Stimulated activated CD4-positive, alpha-beta T cell treated with anti-CD3 and anti-CD28 coated beads, Interleukin-15, amount 100 ng/mL, for 24 hours (primary cell): ENCODE measurements around the gene SERPINA5.
"Not testable (repeated sequence)": the region's sequence is repeated elsewhere in the genome, so short reads cannot be mapped to it uniquely, and the experiment has no call there.

Experiments
- DNase-seq: peaks from one replicate; pipeline ENCODE4 v3.0.0-alpha.2; 2020

The SERPINA5 gene

GRCh38 chr14:94608966-94609365, 27.7 kb downstream of the SERPINA5 start:
- not testable (repeated sequence) for DNase-seq

DNA sequence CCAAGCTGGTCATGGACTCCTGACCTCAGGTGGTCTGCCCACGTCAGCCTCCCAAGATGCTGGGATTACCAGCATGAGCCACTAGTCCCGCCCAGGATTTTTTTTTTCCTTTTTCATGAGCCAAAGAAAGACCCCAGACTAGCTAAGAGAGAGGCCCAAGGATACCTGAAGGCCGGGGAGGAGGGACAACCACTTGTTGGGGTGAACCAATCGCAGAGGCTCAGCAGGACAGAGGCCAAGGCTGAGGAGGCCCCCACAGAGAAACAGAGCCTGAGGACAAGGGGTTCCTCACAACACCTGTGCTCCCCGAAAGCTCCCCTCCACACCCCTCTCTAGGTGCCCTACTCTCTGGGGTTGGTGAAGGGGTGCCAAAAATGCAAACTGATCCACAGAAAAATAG, 30.0 kb downstream of the SERPINA5 start:
- DNase-seq: no peak

- no peak for DNase-seq
Observed at GRCh38 chr14:94612174-94612573, 30.9 kb downstream of the SERPINA5 start, which contains the start of gene SERPINA3. Gene SERPINA3 (plus strand): TSS chr14:94612391. CDS start chr14:94614442, 2,051 bp downstream.

DNA sequence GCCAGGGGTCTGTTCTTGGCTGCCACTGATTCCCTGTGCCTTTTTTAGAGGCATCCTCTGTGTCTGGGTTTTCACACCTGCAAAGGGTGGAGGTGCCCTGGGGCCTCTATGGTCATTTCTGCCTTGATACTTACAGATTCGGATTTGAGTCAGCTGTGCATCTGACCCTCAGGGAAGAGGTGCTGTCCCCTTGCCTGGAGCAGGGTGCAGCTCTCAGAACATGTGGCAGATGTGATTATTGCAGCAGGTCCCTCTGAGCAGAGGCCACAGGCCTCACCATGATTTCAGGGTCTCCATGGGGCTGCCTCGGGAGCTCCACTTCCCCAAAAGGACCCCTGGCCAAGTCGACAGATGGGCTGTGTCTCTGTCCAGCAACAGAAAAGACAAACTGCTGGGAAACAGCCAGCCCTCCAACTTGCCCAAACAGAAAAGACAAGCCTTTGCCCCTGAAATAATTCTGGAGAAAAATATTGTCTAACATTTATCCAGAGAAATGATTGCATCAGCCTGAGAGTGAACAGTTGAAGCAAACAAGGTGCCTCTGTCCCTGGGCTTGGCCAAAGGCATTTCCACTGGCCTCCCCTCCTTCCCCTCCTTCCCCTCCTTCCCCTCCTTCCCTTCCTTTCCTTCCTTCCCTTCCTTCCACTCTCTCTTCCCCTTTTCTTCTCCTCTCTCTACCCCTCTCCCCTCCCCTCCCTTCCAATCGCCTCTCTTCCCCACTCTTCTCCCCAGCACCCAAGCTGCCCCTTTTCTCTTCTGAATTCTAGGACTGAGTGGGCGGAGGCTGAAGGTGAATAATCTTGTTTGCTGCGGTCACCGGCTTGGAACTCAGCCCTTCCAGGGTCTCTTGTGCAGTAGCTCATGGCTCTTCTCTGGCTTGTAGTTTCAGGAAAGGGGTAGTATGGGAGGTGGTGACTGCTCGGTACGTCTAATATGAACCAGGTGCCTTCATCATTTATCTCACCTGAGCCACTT, 31.6 kb downstream of the SERPINA5 start:
- DNase-seq: no peak

DNA sequence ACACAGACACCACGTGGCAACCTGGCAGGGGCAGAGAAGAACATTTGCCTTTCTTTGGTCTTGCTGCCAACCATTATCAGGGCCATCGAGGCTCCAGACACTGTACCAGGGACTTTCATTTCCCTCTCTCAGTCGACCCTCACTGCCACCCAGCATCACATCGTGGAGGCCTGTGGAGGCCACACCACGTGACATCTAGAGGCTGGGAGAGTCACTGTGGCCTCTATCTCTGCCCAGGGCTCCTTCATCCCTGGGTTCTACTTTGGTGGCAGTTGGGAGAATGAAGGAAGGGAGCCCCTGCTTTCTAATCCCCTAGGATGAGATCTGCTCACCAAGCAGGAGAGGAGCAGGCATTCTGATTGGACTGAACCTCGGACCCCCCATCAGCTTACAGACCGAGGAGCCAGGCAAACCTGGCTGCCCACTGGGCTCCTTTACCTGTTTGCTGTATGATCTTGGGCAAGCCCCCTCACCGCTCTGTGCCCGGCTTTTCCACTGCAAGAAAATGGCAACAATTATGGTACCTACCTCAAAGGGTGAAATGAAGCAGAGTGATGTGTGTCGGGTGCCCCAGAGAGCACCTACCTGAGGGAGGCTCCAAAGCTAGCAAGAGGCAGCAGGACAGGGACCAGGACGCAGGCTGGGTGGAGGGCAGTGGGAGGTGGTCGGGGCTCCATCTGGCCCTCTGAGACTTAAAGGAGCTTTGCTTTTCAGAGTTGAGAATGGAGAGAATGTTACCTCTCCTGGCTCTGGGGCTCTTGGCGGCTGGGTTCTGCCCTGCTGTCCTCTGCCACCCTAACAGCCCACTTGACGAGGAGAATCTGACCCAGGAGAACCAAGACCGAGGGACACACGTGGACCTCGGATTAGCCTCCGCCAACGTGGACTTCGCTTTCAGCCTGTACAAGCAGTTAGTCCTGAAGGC, 32.8 kb downstream of the SERPINA5 start:
- DNase-seq: no peak

DNA sequence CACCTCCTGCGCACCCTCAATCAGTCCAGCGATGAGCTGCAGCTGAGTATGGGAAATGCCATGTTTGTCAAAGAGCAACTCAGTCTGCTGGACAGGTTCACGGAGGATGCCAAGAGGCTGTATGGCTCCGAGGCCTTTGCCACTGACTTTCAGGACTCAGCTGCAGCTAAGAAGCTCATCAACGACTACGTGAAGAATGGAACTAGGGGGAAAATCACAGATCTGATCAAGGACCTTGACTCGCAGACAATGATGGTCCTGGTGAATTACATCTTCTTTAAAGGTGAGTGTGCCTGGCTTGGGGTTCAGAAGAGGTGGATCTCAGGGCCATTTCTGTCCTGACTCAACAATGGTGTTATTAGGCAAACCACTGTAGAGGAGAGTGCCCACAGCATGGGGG, 33.6 kb downstream of the SERPINA5 start:
- DNase-seq: no peak

DNA sequence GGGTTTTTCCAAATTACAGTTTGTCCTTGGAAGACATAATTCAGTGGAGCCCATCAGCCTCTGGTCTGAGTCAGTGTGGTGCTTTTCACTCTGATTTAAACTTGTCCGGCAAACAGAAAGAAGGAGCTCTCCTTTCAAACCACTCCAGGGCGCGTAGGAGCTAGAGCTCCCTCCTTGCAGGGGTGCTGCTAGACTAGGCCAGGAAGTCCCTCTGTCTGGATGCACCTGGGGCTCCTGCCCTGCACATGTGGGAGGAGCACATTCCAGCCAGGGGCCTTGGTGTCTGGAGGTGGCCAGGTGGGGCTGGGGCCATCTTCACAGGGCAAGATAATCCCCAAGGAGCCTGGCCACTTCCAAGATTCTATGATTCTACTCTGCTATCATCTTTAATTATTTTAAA, 34.0 kb downstream of the SERPINA5 start:
- no peak for DNase-seq

DNA sequence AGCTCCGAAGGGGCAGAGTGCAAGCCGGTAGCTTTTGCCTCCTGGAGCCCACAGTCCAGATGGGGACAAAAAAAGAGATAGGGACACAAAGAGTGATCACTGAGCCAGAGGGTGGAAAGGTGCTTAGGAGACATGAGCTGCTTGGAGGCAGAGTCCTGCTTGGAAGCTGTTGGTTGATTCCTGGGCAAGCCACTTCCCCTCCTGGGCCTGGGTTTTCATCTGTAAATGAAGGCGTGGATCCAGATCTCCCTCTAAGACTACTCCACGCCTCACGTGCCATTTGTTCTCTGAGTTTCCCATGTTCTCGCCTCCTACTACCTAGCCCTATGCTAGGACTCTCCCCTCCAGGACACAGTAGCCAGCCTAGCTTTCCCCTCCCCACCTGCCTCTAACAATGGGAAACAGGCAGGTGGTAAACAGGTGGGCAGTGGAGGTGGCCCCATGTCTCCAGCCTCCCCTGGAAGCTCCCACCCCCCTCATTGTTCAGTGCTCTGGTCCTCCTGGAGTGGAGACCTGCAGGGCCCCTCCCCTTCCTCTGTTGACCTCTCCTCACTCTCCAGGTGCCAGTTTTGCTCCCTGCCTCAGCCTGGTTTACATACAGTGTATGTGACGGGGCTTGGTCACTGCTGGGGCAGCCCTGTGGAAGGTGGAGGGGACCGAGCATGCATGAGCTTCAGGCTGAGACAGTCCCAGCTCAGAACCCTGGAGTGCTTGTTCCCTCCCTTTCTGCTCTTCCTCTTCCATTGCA, 34.8 kb downstream of the SERPINA5 start:
- DNase-seq: no peak

- DNase-seq: no peak
Observed at GRCh38 chr14:94617366-94617941, 36.2 kb downstream of the SERPINA5 start.

DNA sequence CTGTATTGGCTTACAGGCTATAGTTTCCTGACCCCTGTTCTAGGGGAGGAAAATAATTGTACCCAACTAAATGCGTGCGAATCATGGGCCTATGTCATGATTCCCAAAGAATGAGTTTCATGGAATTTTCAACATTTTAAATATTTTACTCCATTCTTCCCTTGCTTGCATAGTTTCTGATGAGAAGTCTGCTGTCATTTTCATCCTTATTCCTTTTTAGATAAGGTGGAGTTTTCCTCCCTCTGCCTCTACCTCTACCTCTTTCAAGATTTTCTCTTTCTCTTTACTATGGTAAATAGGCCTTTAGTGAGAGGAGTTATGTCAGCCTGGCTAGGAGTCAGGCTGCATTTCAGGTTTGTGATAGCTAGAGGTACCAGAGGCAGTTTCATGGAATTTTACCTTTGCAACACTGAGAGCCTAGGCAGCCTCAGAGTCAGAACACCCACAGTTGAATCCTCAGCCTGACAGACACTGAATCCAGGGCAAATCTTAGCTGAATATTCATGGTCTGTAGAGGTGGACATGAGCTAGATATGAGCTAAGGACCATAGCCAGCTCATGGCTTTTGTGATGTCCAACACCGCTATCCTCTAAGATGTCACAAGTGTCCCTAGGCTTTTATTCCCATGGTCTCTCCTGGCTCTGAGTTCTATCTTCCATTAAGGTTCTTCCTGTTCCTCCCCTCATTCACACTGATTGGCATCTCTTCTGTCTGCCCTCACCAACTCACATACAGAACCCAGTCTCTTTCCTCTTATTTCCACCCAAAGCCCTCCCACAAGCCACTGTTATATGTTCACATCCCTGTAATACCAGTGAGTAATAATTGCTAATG, 37.0 kb downstream of the SERPINA5 start:
- DNase-seq: no peak

DNA sequence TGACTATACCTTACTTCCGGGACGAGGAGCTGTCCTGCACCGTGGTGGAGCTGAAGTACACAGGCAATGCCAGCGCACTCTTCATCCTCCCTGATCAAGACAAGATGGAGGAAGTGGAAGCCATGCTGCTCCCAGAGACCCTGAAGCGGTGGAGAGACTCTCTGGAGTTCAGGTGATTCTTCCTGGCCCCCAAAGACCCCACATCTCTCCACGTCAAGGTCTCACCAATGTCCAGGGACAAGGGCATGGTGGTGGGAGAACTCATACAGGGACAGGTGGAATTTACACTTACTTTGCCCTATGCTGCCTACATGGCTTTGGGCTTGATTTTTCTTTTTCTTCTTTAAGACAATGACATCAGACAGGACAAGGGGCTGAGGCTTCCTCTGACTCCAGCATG, 38.1 kb downstream of the SERPINA5 start:
- no peak for DNase-seq

DNA sequence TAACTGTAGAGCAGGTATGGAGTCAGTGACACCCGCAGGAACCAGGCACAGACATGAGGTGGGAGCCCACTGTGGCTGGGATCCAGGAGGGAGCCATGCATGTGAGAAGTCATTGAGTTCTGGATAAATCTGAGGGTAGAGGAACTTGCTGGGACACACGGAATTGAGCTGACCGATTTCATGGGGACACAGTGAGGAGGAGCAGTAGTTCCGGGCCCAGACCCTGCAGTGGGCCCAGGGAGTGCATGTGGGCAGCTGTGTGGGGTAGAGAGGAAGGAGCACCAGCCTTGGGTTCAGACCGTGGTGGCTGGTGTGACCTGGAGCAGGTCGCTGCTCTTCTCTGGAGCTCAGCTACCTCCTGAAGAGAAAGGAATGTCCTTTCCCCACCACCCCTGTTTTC, 39.4 kb downstream of the SERPINA5 start:
- no peak for DNase-seq

DNA sequence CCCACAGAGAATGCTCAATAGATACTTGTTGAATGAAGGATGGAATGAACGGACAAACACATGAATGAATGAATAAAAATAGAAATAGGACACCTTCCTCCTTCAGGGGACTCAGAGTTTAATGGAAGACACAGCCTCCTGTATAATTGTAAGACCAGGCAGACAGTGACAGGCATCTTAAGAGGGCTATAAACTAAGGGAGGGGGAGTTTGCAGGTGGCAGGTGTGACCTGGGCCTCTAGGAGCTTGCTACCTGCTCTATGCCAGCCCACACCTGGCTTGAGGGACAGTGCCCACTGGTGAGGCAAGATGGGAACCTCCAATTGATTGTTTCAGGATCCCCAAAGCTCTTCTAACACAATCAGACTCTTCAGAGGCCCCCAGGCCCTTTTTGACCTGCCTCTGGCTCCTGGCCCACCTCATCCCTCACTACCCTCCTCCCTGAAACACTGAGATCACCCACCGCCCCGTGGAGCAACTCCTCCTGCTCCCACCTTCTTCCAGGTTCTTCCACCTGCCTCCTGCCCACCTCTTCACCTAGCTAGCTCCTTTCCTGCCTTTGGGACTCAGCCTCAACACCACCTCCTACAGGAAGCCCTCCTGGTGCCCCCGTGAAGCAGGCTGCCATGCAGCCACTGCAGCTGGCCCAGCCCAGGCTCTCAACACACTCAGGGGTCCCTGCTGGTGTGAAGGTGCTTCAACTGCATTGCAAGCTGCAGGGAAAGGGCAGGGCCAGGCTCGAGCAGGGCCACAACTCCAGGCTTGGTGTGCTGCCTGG, 40.3 kb downstream of the SERPINA5 start:
- DNase-seq: no peak

DNA sequence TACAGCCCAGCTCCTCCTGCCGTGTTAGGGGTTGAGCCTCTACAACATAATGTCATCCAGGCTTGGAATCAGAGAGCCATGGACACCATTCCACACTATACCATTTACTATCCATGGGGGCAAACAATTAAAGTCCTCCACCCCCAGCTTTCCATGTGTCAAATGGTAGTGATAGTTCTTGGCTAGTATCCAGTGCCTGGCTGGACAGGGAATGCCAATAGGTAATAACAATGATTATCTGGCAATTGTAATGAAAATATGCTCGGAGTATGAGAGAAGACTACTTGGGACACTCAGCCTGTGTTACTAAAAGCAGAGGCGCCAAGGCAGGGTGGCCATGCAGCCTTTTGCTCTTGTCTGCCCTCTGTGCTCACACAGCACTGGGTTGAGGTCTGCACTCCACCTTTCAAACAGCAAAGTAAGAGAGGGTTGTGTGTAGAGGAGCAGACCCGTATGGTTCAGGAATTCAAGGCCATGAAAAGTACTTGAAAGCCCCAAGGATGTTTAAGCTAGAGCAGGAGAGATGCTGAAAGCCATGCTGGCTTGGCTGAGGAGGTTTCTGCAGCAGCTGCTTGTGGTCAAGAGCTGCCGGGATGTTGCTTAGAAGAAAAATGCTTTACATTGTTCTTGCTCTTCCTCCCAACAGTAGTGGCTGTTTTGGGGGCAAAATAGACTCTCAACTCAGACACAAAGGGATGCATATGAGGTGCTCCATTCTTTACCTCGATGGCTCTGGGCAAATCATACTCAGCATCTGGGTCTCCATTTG, 41.6 kb downstream of the SERPINA5 start:
- no peak for DNase-seq

- no peak for DNase-seq
Observed at GRCh38 chr14:94623422-94623809, 42.2 kb downstream of the SERPINA5 start.

DNA sequence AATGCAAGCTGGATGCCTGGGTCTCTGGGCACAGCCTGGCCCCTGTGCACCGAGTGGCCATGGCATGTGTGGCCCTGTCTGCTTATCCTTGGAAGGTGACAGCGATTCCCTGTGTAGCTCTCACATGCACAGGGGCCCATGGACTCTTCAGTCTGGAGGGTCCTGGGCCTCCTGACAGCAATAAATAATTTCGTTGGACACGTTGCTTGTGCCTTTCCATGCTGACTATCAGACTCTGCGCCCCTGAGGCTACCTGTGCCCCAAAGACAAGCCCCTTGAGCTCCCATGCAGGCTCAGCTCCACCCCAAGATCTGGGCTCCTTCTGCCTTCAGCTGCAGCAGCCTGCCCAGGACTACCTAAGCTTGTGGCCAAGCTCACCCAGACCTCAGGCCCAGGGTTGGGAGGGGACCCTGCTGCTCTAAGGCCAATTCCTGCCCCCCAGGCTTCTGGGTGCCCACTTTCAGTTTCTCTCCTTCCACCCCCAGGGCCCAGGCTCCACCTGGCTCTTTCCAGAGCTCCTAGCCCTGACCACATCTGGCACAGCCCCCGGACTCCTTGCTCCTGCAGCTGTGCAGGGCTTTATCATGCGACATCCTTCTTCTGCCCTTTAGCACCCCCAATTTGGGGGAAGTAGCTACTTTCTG, 42.8 kb downstream of the SERPINA5 start:
- DNase-seq: no peak

GRCh38 chr14:94624537-94625352, 43.5 kb downstream of the SERPINA5 start:
- no peak for DNase-seq

DNA sequence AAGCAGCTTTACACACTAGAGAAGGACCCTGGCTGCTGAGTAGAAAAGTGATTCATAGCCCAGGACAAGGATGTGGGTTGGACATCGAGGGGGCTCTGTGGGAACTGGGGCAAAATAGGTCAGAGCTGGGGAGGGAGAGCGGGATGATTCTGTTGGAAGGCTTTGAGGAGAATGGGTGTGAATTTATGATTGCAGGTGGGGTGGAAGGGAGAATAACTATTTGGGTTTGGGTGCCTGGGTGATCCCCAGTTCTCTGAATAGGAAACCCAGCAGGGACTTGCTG, 44.1 kb downstream of the SERPINA5 start:
- DNase-seq: no peak

GRCh38 chr14:94628578-94628977, 47.4 kb downstream of the SERPINA5 start:
- no peak for DNase-seq
